ENCODE results near the gene VGLL4. TPM values are rescaled to one million over a fixed set of nuclear protein-coding genes. Genes with fewer than 3 reads are reported as not detected.

The VGLL4 gene
- total RNA-seq, 1 experiment from 2014 or later, result 26.9 TPM

GRCh38 chr3:11636394-11636770 lies 7.3 kb downstream of the VGLL4 start:
- intact Hi-C loops (cut with micrococcal nuclease), result no loop called here
- BruUV-seq (replicated peaks), result no TSS peak
- peaks cover 0 to 2% of the 10 kb centered on the region in 2 experiments; a peak in 1 of 4 replicates for H3K4me1 ChIP-seq (ENCODE audit: control insufficient read depth in 1 of 2, insufficient read depth in 2 of 2, low read length in 2 of 2)
- POLR2A ChIA-PET, result no interaction called here
- no peak overlapping the region for H3K27ac ChIP-seq (ENCODE audit: low read depth, low read length)
- H3K36me3 ChIP-seq (ENCODE audit: control insufficient read depth in 1 of 2, insufficient read depth in 2 of 2, low read length in 2 of 2), result no peaks in the 10 kb centered on the region
- no peak overlapping the region for H2AFZ ChIP-seq (ENCODE audit: low read depth, low read length, poor library complexity, severe bottlenecking)
- no peaks in the 10 kb centered on the region for H3K9me2 ChIP-seq (ENCODE audit: insufficient read depth)
- H3K9me3 ChIP-seq (ENCODE audit: control insufficient read depth in 1 of 2, insufficient read depth in 1 of 2, low read depth in 1 of 2, low read length in 2 of 2), result no peaks in the 10 kb centered on the region
- no peak overlapping the region for H3K4me3 ChIP-seq (replicated peaks in 1 of 2; ENCODE audit: low read depth in 1 of 2, low read length in 2 of 2)
- no peak for TF ChIP-seq ELF1 (IDR thresholded peaks at IDR 0.05; ENCODE audit: borderline replicate concordance, low read depth)
- RAD21 ChIA-PET (ENCODE audit: low non-redundant PET in 1 of 2, low total read pairs in 2 of 2, uncharacterized antibody in 2 of 2, unreplicated experiment in 2 of 2), result no interaction called here
- H4K20me1 ChIP-seq (ENCODE audit: insufficient read depth), result no peaks in the 10 kb centered on the region; the same call in 1 of the 2 replicates
- H3K79me2 ChIP-seq (ENCODE audit: insufficient read depth, low read length), result peaks cover 78% of the 10 kb centered on the region
- ATAC-seq, result no peak
- no peak overlapping the region for H3K4me2 ChIP-seq (ENCODE audit: low read length)
- no peak overlapping the region for H3K9ac ChIP-seq (ENCODE audit: low read length)
- H3K27me3 ChIP-seq (ENCODE audit: insufficient read depth, low read length), result no peaks in the 10 kb centered on the region
- CTCF ChIA-PET, result no interaction called here
- no peak for DNase-seq (ENCODE audit: low read depth, low spot score)

GRCh38 chr3:11635680-11636393 lies 7.9 kb downstream of the VGLL4 start:
- Histone ChIP-seq H3K9me3 (ENCODE audit: control insufficient read depth in 1 of 2, insufficient read depth in 1 of 2, low read depth in 1 of 2, low read length in 2 of 2) (no peaks in the 10 kb centered on the region), H3K27me3 (ENCODE audit: insufficient read depth, low read length) (no peaks in the 10 kb centered on the region), H3K4me1 (ENCODE audit: control insufficient read depth in 1 of 2, insufficient read depth in 2 of 2, low read length in 2 of 2) (no peaks in the 10 kb centered on the region), H3K4me2 (ENCODE audit: low read length) (no peak overlapping the region), H3K4me3 (replicated peaks in 1 of 2; ENCODE audit: low read depth in 1 of 2, low read length in 2 of 2) (no peak overlapping the region), H3K9me2 (ENCODE audit: insufficient read depth) (no peaks in the 10 kb centered on the region), H2AFZ (ENCODE audit: low read depth, low read length, poor library complexity, severe bottlenecking) (no peak overlapping the region), H3K36me3 (ENCODE audit: control insufficient read depth in 1 of 2, insufficient read depth in 2 of 2, low read length in 2 of 2) (no peaks in the 10 kb centered on the region), H3K9ac (ENCODE audit: low read length) (no peak overlapping the region), H4K20me1 (ENCODE audit: insufficient read depth) (no peaks in the 10 kb centered on the region; the same call in 1 of the 2 replicates), H3K27ac (ENCODE audit: low read depth, low read length) (no peak overlapping the region), H3K79me2 (ENCODE audit: insufficient read depth, low read length) (peaks cover 78% of the 10 kb centered on the region)
- POLR2A ChIA-PET, result no interaction called here
- TF ChIP-seq EZH2phosphoT487 (IDR thresholded peaks at IDR 0.05; ENCODE audit: borderline replicate concordance) (no peak), ZBTB33 (IDR thresholded peaks at IDR 0.05; ENCODE audit: extremely low read depth, insufficient replicate concordance, low read length) (no peak), CBX3 (IDR thresholded peaks at IDR 0.05; ENCODE audit: low read depth) (no peak), ATF3 (IDR thresholded peaks at IDR 0.05) (no peak), FOSL1 (IDR thresholded peaks at IDR 0.05; ENCODE audit: low read depth) (no peak), ZNF274 (IDR thresholded peaks at IDR 0.05; ENCODE audit: low read depth, low read length) (no peak), ELF1 (IDR thresholded peaks at IDR 0.05; ENCODE audit: borderline replicate concordance, low read depth) (no peak), POLR2A (IDR thresholded peaks at IDR 0.05; ENCODE audit: borderline replicate concordance, extremely low read depth, insufficient read depth, insufficient read length) (no peak), POLR2AphosphoS5 (IDR thresholded peaks at IDR 0.05; ENCODE audit: low read depth, low read length) (no peak), REST (IDR thresholded peaks at IDR 0.05; ENCODE audit: low read depth) (no peak), SIN3A (IDR thresholded peaks at IDR 0.05; ENCODE audit: low read depth) (no peak), ZFX (IDR thresholded peaks at IDR 0.05) (no peak), YY1 (IDR thresholded peaks at IDR 0.05; ENCODE audit: extremely low read depth, insufficient replicate concordance, low read depth, low read length) (no peak), EZH2 (IDR thresholded peaks at IDR 0.05) (no peak), EGR1 (IDR thresholded peaks at IDR 0.05; ENCODE audit: low read depth) (no peak)
- DNase-seq (ENCODE audit: low read depth, low spot score) (no peak), ATAC-seq (no peak)
- RAD21 ChIA-PET (ENCODE audit: low non-redundant PET in 1 of 2, low total read pairs in 2 of 2, uncharacterized antibody in 2 of 2, unreplicated experiment in 2 of 2), result no interaction called here
- CTCF ChIA-PET, result no interaction called here
- BruUV-seq (replicated peaks), result no TSS peak
- intact Hi-C loops (cut with micrococcal nuclease), result no loop called here
